Endothelial cell of umbilical vein (primary cell): ENCODE measurements around the gene DLG5. TPM values are rescaled to one million over a fixed set of nuclear protein-coding genes. Genes with fewer than 3 reads are reported as not detected.

Experiments
- BruUV-seq: library from RNA; stranded (reverse); fragments of 400-500 nt; replicated peaks from 2 replicates; lab custom pipeline; 2021; lab: Mats Ljungman, UMichigan
- CTCF ChIA-PET: fragments of 300-600, 350-600 bp; sonication (Branson Sonifier 250); formaldehyde crosslinking; loops from one replicate; lab custom pipeline; 2021; ENCODE audit warnings: antibody characterized with exemption, inconsistent platforms; lab: Charles Lee
- POLR2A ChIA-PET: fragments of 300-600, 350-600 bp; sonication (Branson Sonifier 250); formaldehyde crosslinking; loops from one replicate; lab custom pipeline; 2021; ENCODE audit warnings: antibody characterized with exemption, inconsistent platforms; lab: Charles Lee
- DNase-seq: peaks from one replicate; pipeline ENCODE4 v3.0.0-alpha.2; 2011; ENCODE audit warnings: low read depth, low spot score
- FAIRE-seq: peaks from 2 replicates; lab custom pipeline; 2011; peaks lifted over from hg19 to GRCh38; lab: Jason Lieb, UNC
- H2AFZ ChIP-seq: 2 replicates; pipeline ENCODE4 v1.6.0; 2012; ENCODE audit warnings: low read depth, low read length, control low read depth, inconsistent platforms
- H3K27ac ChIP-seq: 2 replicates; pipeline ENCODE4 v1.5.1; 2011; ENCODE audit warnings: low read depth, mild to moderate bottlenecking, control low read depth, low read length, moderate library complexity; ENCODE audit not compliant: insufficient read depth
- H3K27me3 ChIP-seq, 2 experiments: 2 replicates each; pipeline versions ENCODE4 v1.6.0 to v1.6.1; 2011; ENCODE audit warnings: low read length in 2 of 2, mixed read lengths in 1 of 2; ENCODE audit not compliant: control insufficient read depth in 2 of 2, insufficient read depth in 2 of 2
- H3K36me3 ChIP-seq, 2 experiments: 2 replicates in 1 of 2; 3 replicates in 1 of 2; pipeline ENCODE4 v1.5.1; 2011; ENCODE audit warnings: low read length in 2 of 2, mild to moderate bottlenecking in 1 of 2, moderate library complexity in 1 of 2; ENCODE audit not compliant: control insufficient read depth in 2 of 2, insufficient read depth in 2 of 2; ENCODE audit errors: extremely low read depth in 1 of 2
- H3K4me1 ChIP-seq: 3 replicates; pipeline ENCODE4 v1.5.1; 2011; ENCODE audit warnings: mild to moderate bottlenecking, low read length; ENCODE audit not compliant: control insufficient read depth, insufficient read depth; ENCODE audit errors: extremely low read depth
- H3K4me2 ChIP-seq: 2 replicates; pipeline ENCODE4 v1.6.1; 2011; ENCODE audit warnings: low read length, control low read depth, mixed read lengths; ENCODE audit not compliant: insufficient read depth
- H3K4me3 ChIP-seq, 3 experiments: fragments of 200-600 bp in 1 of 3; sonication (generic), shearing (Covaris generic) in 1 of 3; replicated peaks in 1 of 3; 2 replicates each; pipeline ENCODE4 v1.5.1; 2011 to 2016; ENCODE audit warnings: control low read depth in 3 of 3, low read length in 3 of 3, mild to moderate bottlenecking in 2 of 3, inconsistent platforms in 1 of 3, low read depth in 1 of 3, moderate library complexity in 1 of 3; ENCODE audit not compliant: insufficient read depth in 1 of 3
- H3K79me2 ChIP-seq: 2 replicates; pipeline ENCODE4 v1.6.0; 2012; ENCODE audit warnings: low read length, inconsistent platforms; ENCODE audit not compliant: control insufficient read depth, insufficient read depth
- H3K9ac ChIP-seq: replicated peaks from 2 replicates; pipeline ENCODE3; 2011; ENCODE audit warnings: low read length, control low read depth; ENCODE audit not compliant: insufficient read depth; ENCODE audit errors: extremely low read depth
- H3K9me1 ChIP-seq: replicated peaks from 3 replicates; pipeline ENCODE4 v1.6.0; 2011; ENCODE audit warnings: mild to moderate bottlenecking, low read length; ENCODE audit not compliant: control insufficient read depth, insufficient read depth; ENCODE audit errors: extremely low read depth
- H3K9me3 ChIP-seq: replicated peaks from 2 replicates; pipeline ENCODE4 v1.5.1; 2012; ENCODE audit warnings: low read length, inconsistent platforms; ENCODE audit not compliant: control insufficient read depth, insufficient read depth
- H4K20me1 ChIP-seq: replicated peaks from 2 replicates; pipeline ENCODE3; 2011; ENCODE audit warnings: mild to moderate bottlenecking, low read length; ENCODE audit not compliant: control insufficient read depth, insufficient read depth; ENCODE audit errors: extremely low read depth
- EZH2 ChIP-seq: IDR thresholded peaks from 2 replicates; pipeline ENCODE4 v1.6.1; 2012; ENCODE audit warnings: borderline replicate concordance, low read depth, mild to moderate bottlenecking, moderate library complexity, low read length, inconsistent platforms; ENCODE audit not compliant: severe bottlenecking
- FOS ChIP-seq: IDR thresholded peaks from 2 replicates; pipeline ENCODE4 v1.6.1; 2011; ENCODE audit warnings: mild to moderate bottlenecking, low read length, moderate library complexity, borderline replicate concordance; ENCODE audit not compliant: insufficient read depth
- GATA2 ChIP-seq: IDR thresholded peaks from 2 replicates; pipeline ENCODE4 v1.7.0; 2011; ENCODE audit warnings: low read depth, mild to moderate bottlenecking, moderate library complexity, mixed read lengths, low read length; ENCODE audit not compliant: insufficient read length, insufficient read depth
- JUN ChIP-seq: IDR thresholded peaks from 2 replicates; pipeline ENCODE4 v1.6.1; 2011; ENCODE audit warnings: borderline replicate concordance, low read depth; ENCODE audit not compliant: insufficient read length, insufficient read depth
- MAX ChIP-seq: IDR thresholded peaks from 2 replicates; pipeline ENCODE4 v1.6.1; 2011; ENCODE audit not compliant: insufficient read depth, insufficient read length
- dilution Hi-C: fragments of 300-500 bp; cut with MboI; formaldehyde crosslinking; loops from one replicate; pipeline ENCODE4 v1.15.0; 2019; ENCODE audit warnings: low sequenced_read_pairs; ENCODE audit not compliant: extremely low pct_ligation_motif_present
- intact Hi-C: fragments of 100-400 bp; cut with micrococcal nuclease; formaldehyde crosslinking; loops from one replicate; pipeline ENCODE4 v1.10.0; 2022
- polyA plus RNA-seq, 4 experiments: library from polyadenylated mRNA; depleted of rRNA in 3 of 4; stranded (reverse) in 3 of 4; unstranded in 1 of 4; fragments of >200 nt; gene quantifications; 2 replicates each; pipeline versions ENCODE4 v1.2.1 to v1.2.3, GENCODE V29; 2011 to 2012; ENCODE audit warnings: missing spikeins in 1 of 4
- total RNA-seq: library from RNA; stranded (reverse); gene quantifications from 2 replicates; pipeline ENCODE4 v1.2.3, GENCODE V29; 2021

DLG5 gene
- total and polyA plus RNA-seq, 2 donors (not counting 3 experiments of a cell fraction or from before 2014, with no cell fraction given): 12.3 to 24.9 TPM

GRCh38 chr10:77776487-77776886 lies 150.1 kb downstream of the DLG5 start:
- intact Hi-C loops: no loop called here

GRCh38 chr10:77774940-77775391 lies 151.6 kb downstream of the DLG5 start:
- H3K9me3 ChIP-seq: no peaks in the 10 kb centered on the region
- no peak overlapping the region for H3K4me2 ChIP-seq
- POLR2A ChIA-PET: no interaction called here
- H4K20me1 ChIP-seq: no peaks in the 10 kb centered on the region
- DNase-seq (no peak), FAIRE-seq (no peak)
- no peaks in the 10 kb centered on the region for H3K27me3 ChIP-seq
- no peaks in the 10 kb centered on the region for H3K79me2 ChIP-seq
- no peak overlapping the region for H2AFZ ChIP-seq
- dilution Hi-C loops: no loop called here
- H3K9me1 ChIP-seq: no peaks in the 10 kb centered on the region
- no peak overlapping the region for H3K27ac ChIP-seq
- BruUV-seq: no TSS peak
- no peaks in the 10 kb centered on the region for H3K4me1 ChIP-seq
- TF ChIP-seq EZH2: no peak
- no peaks in the 10 kb centered on the region for H3K36me3 ChIP-seq
- H3K4me3 ChIP-seq: no peak overlapping the region
- CTCF ChIA-PET: no interaction called here
- intact Hi-C loops: no loop called here
- H3K9ac ChIP-seq: no peak overlapping the region

More at GRCh38 chr10:77776487-77776886, 150.1 kb downstream of the DLG5 start:
- Histone ChIP-seq H3K36me3 (no peaks in the 10 kb centered on the region), H4K20me1 (no peaks in the 10 kb centered on the region), H3K9ac (no peak overlapping the region), H2AFZ (no peak overlapping the region), H3K27ac (no peak overlapping the region), H3K4me1 (no peaks in the 10 kb centered on the region), H3K27me3 (no peaks in the 10 kb centered on the region), H3K9me3 (no peaks in the 10 kb centered on the region), H3K4me2 (no peak overlapping the region), H3K79me2 (no peaks in the 10 kb centered on the region), H3K9me1 (no peaks in the 10 kb centered on the region), H3K4me3 (no peak overlapping the region)
- dilution Hi-C loops: no loop called here
- ChIA-PET CTCF (no interaction called here), POLR2A (no interaction called here)
- DNase-seq (no peak), FAIRE-seq (no peak)
- no TSS peak for BruUV-seq
- TF ChIP-seq MAX (no peak), EZH2 (no peak), JUN (no peak), GATA2 (no peak), FOS (no peak)
